ENCODE measurements around the gene ZNF319.

Gene ZNF319

GRCh38 chr16:57951204-57951960 is 49.1 kb downstream of the ZNF319 start:
- no peaks in the 10 kb centered on the region for H3K9me3 ChIP-seq (ENCODE audit: insufficient read depth, low read length, severe bottlenecking)

DNA sequence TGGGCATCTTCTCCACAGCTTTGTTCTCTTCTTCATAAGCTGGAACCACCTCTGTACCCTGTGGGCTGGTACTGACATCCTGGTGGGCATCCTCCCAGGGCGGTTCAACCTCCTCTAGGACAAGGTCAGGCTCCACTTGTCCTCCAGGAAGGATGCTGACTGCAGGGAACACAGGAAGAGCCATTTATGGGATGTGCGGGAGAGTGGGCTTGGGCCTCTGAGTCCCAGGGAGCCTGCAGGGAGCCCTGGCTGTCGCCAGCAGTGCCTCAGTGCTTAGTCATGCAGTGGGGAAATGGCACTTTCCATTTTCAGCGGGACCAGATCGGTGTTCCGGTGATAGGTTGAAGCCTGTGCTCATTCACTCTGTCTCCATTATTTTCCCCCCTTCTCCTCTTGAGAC is 50.1 kb downstream of the ZNF319 start:
- H3K27me3 ChIP-seq (ENCODE audit: insufficient read depth, low read length, poor library complexity) = no peaks in the 10 kb centered on the region
- no peaks in the 10 kb centered on the region for H3K36me3 ChIP-seq (ENCODE audit: insufficient read depth, low read length)
- no peak overlapping the region for H3K9ac ChIP-seq (ENCODE audit: low read depth, low read length)
- H3K4me2 ChIP-seq (ENCODE audit: insufficient read depth, low read length) = no peak overlapping the region
- no peaks in the 10 kb centered on the region for H3K9me3 ChIP-seq (ENCODE audit: insufficient read depth, low read length, severe bottlenecking)
- H4K20me1 ChIP-seq (ENCODE audit: insufficient read depth, low read length) = 0 out of 2 replicates have a peak, but pooled peaks cover 3% of the 10 kb centered on the region
- H3K4me3 ChIP-seq (ENCODE audit: low read depth in 1 of 2, low read length in 2 of 2) = no peak overlapping the region
- H2AFZ ChIP-seq (ENCODE audit: low read depth, low read length) = no peak overlapping the region
- no peaks in the 10 kb centered on the region for H3K4me1 ChIP-seq (ENCODE audit: insufficient read depth, low read length)
- TF ChIP-seq EZH2 (IDR thresholded peaks at IDR 0.05; ENCODE audit: borderline replicate concordance, low read depth, low read length, severe bottlenecking) = no peak
- TF ChIP-seq, protein P1, sequence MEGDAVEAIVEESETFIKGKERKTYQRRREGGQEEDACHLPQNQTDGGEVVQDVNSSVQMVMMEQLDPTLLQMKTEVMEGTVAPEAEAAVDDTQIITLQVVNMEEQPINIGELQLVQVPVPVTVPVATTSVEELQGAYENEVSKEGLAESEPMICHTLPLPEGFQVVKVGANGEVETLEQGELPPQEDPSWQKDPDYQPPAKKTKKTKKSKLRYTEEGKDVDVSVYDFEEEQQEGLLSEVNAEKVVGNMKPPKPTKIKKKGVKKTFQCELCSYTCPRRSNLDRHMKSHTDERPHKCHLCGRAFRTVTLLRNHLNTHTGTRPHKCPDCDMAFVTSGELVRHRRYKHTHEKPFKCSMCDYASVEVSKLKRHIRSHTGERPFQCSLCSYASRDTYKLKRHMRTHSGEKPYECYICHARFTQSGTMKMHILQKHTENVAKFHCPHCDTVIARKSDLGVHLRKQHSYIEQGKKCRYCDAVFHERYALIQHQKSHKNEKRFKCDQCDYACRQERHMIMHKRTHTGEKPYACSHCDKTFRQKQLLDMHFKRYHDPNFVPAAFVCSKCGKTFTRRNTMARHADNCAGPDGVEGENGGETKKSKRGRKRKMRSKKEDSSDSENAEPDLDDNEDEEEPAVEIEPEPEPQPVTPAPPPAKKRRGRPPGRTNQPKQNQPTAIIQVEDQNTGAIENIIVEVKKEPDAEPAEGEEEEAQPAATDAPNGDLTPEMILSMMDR (IDR thresholded peaks at IDR 0.05; ENCODE audit: borderline replicate concordance, extremely low read depth, low read length, poor library complexity, severe bottlenecking) = no peak
- no peaks in the 10 kb centered on the region for H3K79me2 ChIP-seq (ENCODE audit: insufficient read depth, low read length)
- DNase-seq = no peak
- no peak overlapping the region for H3K27ac ChIP-seq (ENCODE audit: low read length)
- no peak for ATAC-seq (ENCODE audit: insufficient read depth, low read depth)

More at GRCh38 chr16:57951204-57951960, 49.1 kb downstream of the ZNF319 start:
- ATAC-seq (ENCODE audit: insufficient read depth, low read depth) (no peak), DNase-seq (no peak)
- no peak overlapping the region for H3K9ac ChIP-seq (ENCODE audit: low read depth, low read length)
- no peak overlapping the region for H2AFZ ChIP-seq (ENCODE audit: low read depth, low read length)
- H3K4me3 ChIP-seq (ENCODE audit: low read depth in 1 of 2, low read length in 2 of 2) = no peak overlapping the region
- no peaks in the 10 kb centered on the region for H3K36me3 ChIP-seq (ENCODE audit: insufficient read depth, low read length)
- H3K79me2 ChIP-seq (ENCODE audit: insufficient read depth, low read length) = no peaks in the 10 kb centered on the region
- H3K27ac ChIP-seq (ENCODE audit: low read length) = no peak overlapping the region
- H3K27me3 ChIP-seq (ENCODE audit: insufficient read depth, low read length, poor library complexity) = no peaks in the 10 kb centered on the region
- H4K20me1 ChIP-seq (ENCODE audit: insufficient read depth, low read length) = 0 out of 2 replicates have a peak, but pooled peaks cover 3% of the 10 kb centered on the region
- no peak overlapping the region for H3K4me2 ChIP-seq (ENCODE audit: insufficient read depth, low read length)
- H3K4me1 ChIP-seq (ENCODE audit: insufficient read depth, low read length) = no peaks in the 10 kb centered on the region
- TF ChIP-seq, protein P1 (IDR thresholded peaks at IDR 0.05; ENCODE audit: borderline replicate concordance, extremely low read depth, low read length, poor library complexity, severe bottlenecking) = no peak
- no peak for TF ChIP-seq EZH2 (IDR thresholded peaks at IDR 0.05; ENCODE audit: borderline replicate concordance, low read depth, low read length, severe bottlenecking)

GRCh38 chr16:57949595-57950238 is 50.8 kb downstream of the ZNF319 start:
- Histone ChIP-seq H3K4me2 (ENCODE audit: insufficient read depth, low read length) (no peak overlapping the region), H3K27ac (ENCODE audit: low read length) (no peak overlapping the region), H3K27me3 (ENCODE audit: insufficient read depth, low read length, poor library complexity) (no peaks in the 10 kb centered on the region), H2AFZ (ENCODE audit: low read depth, low read length) (no peak overlapping the region), H3K79me2 (ENCODE audit: insufficient read depth, low read length) (no peaks in the 10 kb centered on the region), H3K9me3 (ENCODE audit: insufficient read depth, low read length, severe bottlenecking) (no peaks in the 10 kb centered on the region), H3K4me1 (ENCODE audit: insufficient read depth, low read length) (no peaks in the 10 kb centered on the region), H3K36me3 (ENCODE audit: insufficient read depth, low read length) (no peaks in the 10 kb centered on the region), H3K4me3 (ENCODE audit: low read depth in 1 of 2, low read length in 2 of 2) (no peak overlapping the region), H3K9ac (ENCODE audit: low read depth, low read length) (no peak overlapping the region), H4K20me1 (ENCODE audit: insufficient read depth, low read length) (0 out of 2 replicates have a peak, but pooled peaks cover 3% of the 10 kb centered on the region)
- no peak for ATAC-seq (ENCODE audit: insufficient read depth, low read depth)
- DNase-seq = no peak
- TF ChIP-seq EZH2 (IDR thresholded peaks at IDR 0.05; ENCODE audit: borderline replicate concordance, low read depth, low read length, severe bottlenecking) = no peak
- TF ChIP-seq, protein P1 (IDR thresholded peaks at IDR 0.05; ENCODE audit: borderline replicate concordance, extremely low read depth, low read length, poor library complexity, severe bottlenecking) = no peak
